ENCODE data around the gene HOXC11.
A peak's percentile ranks its signal among the peaks of the same experiment; 100 is the strongest.

The HOXC11 gene

GRCh38 chr12:53958128-53958527 is 14.8 kb upstream of the HOXC11 start:
- DNase-seq (ENCODE audit: low spot score): no peak

DNA sequence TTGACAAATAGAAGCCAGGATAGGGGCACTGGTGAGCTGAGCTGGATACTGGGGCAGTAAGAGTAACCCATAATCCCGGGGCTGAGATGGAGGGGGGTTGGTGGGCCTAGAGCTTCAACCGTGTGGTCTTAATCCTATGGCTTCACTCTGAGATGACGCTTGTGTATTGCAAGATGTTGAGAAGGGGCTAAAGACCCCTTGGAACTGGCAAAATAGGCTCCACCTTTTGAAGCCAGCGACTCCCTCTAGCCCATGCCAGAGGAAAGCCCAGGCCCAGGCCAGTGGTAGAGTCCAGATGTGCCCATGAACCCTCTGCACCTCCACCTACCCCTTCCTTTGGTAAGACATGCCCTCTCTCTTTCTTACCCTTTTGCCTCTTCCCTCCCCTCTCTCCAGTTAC is 13.6 kb upstream of the HOXC11 start:
- DNase-seq (ENCODE audit: low spot score): no peak

DNA sequence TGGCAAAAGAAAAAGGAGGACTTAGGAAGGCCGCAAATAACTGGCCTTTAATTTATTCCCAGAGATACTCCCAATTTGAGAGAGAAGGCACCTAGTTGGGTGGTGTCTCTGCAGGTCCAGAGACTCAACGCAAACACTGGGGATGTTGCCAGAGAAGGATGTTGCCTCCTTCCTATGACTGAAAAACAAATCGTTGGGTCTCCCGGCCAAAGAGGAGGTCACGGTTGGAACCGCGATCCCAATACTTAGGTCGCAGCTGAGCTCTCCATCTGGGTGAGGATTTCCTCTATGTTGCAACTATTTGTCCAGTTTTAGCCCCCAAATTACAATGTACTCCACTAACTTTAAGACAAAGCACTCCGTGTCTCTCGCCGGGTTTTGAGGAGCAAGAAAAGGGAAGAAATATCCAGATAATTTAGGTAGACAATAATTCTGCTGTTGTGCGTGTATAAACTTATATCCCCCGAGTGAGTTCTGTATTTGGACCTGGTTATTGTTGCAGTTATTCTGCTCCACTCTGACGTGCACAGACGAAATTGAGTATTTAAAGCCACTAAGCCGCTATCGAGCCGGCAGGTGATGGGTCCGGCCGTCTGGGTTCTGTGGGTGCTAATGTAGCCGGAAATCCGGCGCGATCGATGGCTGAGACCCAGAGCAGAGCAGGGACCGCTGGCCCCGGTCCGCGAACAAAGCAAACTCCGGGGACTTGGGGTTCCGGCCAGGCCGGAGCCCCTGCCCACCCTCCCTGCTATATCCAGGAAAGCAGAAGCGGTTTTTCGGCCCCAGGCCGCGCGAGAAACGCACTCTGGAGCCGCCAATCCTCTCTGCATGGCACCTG is 12.5 kb upstream of the HOXC11 start:
- DNase-seq (ENCODE audit: low spot score): no peak

DNA sequence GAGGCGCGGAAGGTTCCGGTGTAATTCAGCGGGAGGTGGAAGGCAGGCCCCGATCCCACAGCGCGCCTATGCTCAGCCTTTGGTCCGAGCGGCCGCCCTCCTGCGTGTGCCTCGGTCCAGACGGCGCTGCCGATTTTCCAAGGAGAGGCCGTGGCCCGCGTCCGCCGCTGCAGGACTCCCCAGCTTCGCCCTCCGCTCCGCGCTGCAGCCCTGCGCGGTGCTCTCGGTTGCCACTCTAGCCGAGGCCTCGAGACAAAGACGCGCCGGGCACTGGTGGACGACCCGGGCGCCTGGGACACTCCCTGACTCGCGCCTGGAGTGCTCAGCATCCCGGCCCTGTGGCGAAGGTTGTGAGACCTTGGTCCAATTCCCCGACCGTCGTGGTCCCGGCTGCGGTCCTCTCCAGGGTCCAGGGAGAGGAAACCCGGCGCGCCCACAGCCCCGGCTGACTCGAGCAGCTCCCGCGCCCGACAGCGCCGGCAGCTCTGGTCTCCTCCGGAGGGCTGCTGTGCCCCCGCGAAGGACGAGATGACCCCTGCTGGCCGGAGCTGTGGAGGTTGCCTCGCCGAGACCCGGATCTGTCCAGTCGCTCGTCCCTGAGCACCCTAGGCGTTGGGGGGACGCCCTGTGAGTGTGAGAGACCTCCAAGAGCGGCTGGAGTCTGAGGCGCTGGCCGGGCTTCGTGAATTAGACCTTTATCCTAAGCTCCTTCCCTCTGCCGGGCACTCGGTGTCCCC is 11.7 kb upstream of the HOXC11 start:
- DNase-seq (ENCODE audit: low spot score): no peak

GRCh38 chr12:53963005-53963404 is 9.9 kb upstream of the HOXC11 start:
- DNase-seq (ENCODE audit: low spot score): no peak

DNA sequence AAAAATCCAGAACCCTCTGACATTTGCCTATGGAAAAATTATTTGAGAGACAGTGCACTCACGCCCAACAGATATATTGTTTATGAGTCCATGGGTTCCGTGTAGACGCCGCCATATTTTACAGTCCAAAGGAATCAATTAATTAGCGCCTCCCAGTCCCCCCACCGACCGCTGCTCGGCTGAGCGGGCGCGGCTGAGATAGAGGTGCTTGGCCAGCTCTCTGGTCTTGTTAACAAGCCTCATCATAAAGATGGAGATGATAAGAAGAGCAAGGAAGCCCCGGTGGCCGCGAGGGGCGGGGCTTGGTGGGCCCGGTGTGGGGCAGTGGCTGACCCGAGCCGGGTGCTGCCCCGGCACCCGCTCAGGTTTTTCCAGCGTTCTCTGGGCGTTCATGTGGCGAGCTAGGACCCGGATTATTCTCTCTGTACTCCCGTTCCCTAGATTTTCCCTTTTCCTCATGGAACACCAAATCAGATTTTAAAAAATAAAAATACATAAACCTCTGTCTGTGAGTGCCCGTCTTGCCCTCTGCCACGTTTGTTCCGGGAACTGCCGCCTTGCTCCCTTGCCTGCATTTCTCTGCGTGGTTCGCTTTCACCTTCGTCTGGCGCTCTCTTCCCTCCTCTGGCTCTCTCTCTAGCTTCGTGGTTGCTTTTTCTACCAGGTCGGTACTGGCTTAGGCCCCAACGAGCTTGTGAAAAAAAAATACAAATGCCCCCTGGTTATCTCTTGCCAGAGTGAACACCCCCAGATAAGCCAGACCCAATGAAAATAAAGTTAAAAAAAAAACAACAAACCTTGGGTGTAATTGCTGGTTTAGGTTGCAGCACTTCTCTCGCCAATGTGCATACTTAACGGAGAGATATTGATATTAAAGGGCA is 9.3 kb upstream of the HOXC11 start:
- DNase-seq (ENCODE audit: low spot score): no peak

DNA sequence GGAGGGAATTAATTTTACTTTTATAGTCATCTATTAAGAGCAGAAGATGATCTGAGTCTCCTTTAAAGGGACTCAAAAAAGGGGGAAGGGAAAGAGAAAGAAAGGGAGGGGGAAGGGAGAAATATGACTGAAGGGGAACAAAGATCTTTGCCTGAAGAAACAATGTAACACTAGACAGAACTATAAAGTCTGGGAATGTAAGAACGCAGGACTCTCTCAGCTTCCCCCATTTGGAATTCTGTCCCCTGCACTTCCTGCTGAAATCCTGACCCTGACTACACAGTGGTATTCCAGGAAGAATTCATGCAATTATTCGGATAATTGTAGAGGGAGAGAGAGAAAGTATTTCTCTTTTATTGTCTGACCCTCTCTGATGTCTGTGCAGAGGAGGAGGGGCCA is 8.6 kb upstream of the HOXC11 start:
- no peak for DNase-seq (ENCODE audit: low spot score)

- DNase-seq (ENCODE audit: low spot score): no peak
These were observed 7.4 kb upstream of the HOXC11 start for GRCh38 chr12:53965281-53966084.

DNA sequence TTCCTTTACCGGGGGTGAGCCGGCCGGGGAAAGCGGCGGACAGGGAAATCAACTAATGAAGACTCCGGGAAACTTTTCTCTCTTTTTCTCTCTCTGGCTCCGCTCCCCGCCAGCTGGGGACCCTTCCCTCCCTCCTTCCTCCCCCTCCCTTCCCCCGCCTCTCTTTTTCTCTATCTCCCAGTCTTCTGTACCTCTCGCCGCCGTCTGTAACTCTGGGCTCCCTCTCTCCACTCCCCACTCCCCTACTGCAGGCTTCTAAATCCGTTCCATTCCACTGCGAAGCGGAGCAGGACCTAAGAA is 6.9 kb upstream of the HOXC11 start:
- no peak for DNase-seq (ENCODE audit: low spot score)

- no peak for DNase-seq (ENCODE audit: low spot score)
These were observed 6.4 kb upstream of the HOXC11 start for GRCh38 chr12:53966385-53967133.

- no peak for DNase-seq (ENCODE audit: low spot score)
These were observed 5.5 kb upstream of the HOXC11 start for GRCh38 chr12:53967421-53967925.

DNA sequence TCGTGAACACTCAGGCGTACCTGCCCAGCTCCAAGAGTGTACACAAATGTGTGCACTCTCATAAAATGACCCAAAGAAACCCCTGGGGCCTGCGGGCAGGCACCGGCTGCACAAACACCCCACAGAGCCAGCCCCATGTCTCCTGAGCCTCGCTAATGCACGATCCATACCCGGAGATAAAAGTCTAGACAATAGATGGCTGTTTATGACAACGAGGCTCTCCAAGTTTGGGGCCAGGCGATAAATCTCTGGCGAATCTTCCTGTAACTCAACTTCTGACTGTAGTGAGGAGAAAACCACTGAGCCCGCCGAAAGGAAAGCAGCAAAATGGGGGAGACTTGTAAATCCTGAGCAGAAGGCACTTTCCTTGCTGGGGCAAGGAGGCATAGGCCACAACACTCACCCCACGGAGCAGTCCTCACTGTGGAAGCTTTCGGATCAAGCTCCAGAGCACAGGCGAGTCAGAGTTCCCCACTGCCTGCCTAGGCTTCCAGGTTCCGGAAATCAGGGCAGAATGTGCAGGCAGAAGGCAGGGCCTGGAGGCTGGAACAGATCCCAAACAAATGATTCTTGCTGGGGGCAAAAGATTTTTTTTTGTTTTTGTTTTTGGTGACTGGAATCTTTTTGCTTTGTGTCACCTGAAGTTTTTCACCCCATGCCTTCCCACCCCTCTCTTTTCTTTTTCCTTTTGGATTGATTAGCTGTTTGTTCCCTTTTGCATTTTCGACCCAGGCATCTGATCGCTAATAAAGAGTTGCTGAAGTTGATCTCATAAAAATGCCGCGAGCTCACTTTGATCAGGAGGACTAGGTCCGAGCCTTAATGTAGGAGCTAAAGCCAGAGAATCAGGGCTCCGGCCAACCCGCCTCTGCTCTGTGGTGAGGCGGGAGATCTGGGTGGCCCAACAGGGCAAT is 4.5 kb upstream of the HOXC11 start:
- no peak for DNase-seq (ENCODE audit: low spot score)

DNA sequence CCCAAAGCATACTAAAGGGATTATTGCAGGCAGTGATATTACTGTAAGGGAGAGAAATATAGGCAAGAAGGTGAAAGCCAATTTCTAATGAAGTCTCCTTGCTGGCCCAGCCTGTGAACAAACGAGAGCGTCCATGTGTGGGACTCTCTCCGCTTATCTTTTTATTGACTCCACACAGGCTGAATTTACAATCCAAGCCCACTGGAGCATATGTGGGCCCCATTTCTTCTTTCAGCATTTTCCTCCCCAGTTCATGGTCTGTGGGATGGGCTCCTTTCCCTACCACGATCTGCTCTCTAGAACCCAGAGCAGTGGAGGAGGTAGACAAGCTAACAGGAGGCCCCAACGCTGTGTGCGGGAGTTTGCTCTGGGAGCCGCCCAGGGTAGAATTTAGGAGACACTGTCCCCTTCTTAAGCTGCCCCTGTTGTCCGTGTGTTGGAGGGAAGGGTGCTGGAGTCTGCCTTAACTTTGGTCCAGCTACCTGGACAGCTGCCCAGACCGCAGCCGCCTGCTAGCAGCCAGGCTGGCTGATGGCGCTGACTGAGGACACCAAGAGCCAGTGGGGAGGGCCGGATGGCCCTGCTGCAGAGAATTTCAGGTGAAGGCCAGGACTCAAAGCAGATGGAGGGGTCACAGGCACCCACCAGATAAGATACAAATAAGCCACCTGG is 3.2 kb upstream of the HOXC11 start:
- no peak for DNase-seq (ENCODE audit: low spot score)

- no peak for DNase-seq (ENCODE audit: low spot score)
These were observed 2.5 kb upstream of the HOXC11 start for GRCh38 chr12:53970451-53970850.

DNA sequence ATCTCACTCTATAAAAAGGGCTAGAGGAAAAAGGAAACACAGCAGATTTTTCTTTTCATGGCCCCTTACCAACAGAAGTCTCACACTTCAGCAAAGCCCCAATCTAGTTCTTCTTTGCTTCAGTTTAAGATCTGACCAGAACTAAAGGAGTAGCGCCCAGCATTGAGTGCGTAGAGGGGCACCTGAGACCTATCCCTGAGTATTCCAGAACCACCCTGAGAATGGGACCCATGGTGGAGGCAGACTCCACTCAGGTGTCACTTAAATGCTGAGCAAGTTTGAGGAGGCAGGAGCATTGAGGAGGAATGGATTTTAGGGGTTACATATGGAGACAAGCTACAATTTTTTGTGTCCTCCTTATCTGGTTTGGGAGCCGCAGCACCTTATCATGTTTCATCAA is 1.8 kb upstream of the HOXC11 start:
- no peak for DNase-seq (ENCODE audit: low spot score)

DNA sequence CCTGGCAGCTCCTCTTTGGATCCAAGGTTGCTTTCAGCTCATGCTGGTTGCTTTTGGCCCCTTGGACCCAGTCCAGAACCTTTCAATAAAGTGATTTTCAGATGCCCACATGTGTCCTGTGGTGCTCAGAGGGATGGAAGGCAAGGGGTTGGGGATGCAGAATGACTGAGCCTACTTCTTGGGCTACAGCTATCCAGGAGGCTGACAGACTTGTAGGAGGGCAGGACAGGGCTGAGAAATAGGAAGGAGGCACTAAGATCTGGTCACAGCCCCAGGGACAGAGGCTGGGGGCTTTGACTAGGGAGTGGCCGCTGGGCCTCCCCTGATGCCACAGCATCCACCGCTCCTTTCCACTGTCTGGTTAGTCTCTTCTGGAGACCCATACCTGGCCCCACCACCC is 1.2 kb upstream of the HOXC11 start:
- no peak for DNase-seq (ENCODE audit: low spot score)

GRCh38 chr12:53972152-53972702 is 699 bp upstream of the HOXC11 start:
- DNase-seq (ENCODE audit: low spot score): no peak

DNA sequence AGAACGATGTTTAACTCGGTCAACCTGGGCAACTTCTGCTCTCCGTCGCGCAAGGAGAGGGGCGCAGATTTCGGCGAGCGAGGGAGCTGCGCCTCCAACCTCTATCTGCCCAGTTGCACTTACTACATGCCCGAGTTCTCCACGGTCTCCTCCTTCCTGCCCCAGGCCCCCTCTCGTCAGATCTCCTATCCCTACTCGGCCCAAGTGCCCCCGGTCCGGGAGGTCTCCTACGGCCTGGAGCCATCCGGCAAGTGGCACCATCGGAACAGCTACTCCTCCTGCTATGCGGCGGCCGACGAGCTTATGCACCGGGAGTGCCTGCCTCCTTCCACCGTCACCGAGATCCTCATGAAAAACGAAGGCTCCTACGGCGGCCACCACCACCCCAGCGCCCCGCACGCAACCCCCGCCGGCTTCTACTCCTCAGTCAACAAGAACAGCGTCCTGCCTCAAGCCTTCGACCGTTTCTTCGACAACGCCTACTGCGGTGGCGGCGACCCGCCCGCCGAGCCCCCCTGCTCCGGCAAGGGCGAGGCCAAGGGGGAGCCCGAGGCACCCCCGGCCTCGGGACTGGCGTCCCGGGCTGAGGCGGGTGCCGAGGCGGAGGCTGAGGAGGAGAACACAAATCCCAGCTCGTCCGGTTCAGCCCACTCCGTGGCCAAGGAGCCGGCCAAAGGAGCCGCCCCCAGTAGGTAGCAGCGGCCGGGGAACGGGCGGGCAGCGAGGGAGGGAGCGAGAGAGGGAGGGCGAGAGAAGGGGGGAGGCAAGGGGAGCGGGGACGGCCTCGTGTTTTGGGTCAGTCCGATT is 513 bp downstream of the HOXC11 start:
- DNase-seq (ENCODE audit: low spot score): peak; percentile 45

Measured in COLO829 (cell line).